Ishikawa (cell line): ENCODE data around the gene OXER1.

Experiments used
- CEBPB ChIP-seq: IDR thresholded peaks from 2 replicates; pipeline ENCODE4 v1.6.1; 2012
- CREB1 ChIP-seq: IDR thresholded peaks from 2 replicates; pipeline ENCODE4 v1.6.1; 2012; ENCODE audit warnings: low read depth
- EGR1 ChIP-seq: IDR thresholded peaks from 2 replicates; pipeline ENCODE4 v1.6.1; 2012
- EP300 ChIP-seq: IDR thresholded peaks from 2 replicates; pipeline ENCODE4 v1.6.1; 2012; ENCODE audit warnings: borderline replicate concordance
- FOXM1 ChIP-seq: IDR thresholded peaks from 2 replicates; pipeline ENCODE4 v1.6.1; 2012; ENCODE audit warnings: low read depth, borderline replicate concordance
- NFIC ChIP-seq: IDR thresholded peaks from 2 replicates; pipeline ENCODE4 v1.6.1; 2012
- RAD21 ChIP-seq: IDR thresholded peaks from 2 replicates; pipeline ENCODE4 v1.6.1; 2012; ENCODE audit warnings: low read depth
- TAF1 ChIP-seq: IDR thresholded peaks from 2 replicates; pipeline ENCODE4 v1.6.1; 2012; ENCODE audit warnings: low read depth, mild to moderate bottlenecking
- TCF12 ChIP-seq: IDR thresholded peaks from 2 replicates; pipeline ENCODE4 v1.6.1; 2012; ENCODE audit warnings: low read depth
- TEAD4 ChIP-seq: IDR thresholded peaks from 2 replicates; pipeline ENCODE4 v1.6.1; 2012
- YY1 ChIP-seq: IDR thresholded peaks from 2 replicates; pipeline ENCODE4 v1.6.1; 2012; ENCODE audit warnings: low read depth
- ZBTB7A ChIP-seq: IDR thresholded peaks from 2 replicates; pipeline ENCODE4 v1.6.1; 2012; ENCODE audit warnings: low read depth
- TF ChIP-seq, protein P1 (sequence below): IDR thresholded peaks from 2 replicates; pipeline ENCODE4 v1.6.1; 2012
- TF ChIP-seq, protein P2 (sequence below): IDR thresholded peaks from 2 replicates; pipeline ENCODE4 v1.6.1; 2012
- TF ChIP-seq, protein P3 (sequence below): IDR thresholded peaks from 2 replicates; pipeline ENCODE4 v1.6.1; 2012; ENCODE audit warnings: low read depth, mild to moderate bottlenecking

OXER1 gene

DNA sequence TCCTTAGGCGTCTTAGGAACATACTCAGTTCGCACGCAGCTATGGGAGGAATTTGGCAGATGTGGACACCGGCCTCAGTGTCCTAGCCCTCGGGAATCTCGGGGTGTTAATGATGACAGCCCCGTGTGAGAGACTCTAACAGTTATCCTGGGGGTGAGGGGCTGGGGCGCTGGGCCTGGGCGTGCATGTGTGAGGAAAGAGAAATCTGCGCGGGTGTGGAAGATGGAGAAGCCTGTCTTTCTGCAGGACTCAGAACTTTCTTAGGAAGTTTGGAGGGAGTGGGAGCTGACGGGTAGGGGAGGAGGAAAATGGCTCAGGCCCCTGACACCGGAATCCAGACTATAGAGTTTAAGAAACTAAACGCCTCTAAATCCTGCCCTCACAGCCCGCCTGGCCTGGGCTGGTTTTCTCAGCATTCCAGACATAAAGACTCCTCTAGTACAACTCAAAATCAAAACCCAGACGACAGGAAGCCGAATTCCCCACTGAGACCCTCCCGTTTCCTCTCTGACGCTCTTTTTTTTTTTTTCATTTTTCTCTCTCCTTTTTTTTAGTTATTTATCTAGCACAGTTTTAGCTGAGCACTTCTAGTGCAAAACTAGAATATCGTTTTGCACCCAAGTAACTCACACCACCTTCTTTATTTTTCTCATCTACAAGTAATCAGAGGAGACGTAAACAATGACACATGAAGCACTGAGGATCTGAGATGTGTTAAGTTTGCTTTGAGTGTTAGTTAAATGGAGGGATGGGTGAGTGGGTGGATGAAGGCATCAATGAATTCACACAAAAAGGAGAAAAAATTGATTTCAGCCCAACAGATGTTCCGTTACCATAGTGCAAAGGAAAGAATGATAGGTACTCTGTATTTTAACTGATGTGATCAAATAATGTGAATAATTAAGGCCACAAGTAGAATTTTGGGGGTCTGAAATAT lies 29.7 kb upstream of the OXER1 start:
- no peak for TF ChIP-seq YY1
- TF ChIP-seq TEAD4 = no peak
- no peak for TF ChIP-seq EGR1

DNA sequence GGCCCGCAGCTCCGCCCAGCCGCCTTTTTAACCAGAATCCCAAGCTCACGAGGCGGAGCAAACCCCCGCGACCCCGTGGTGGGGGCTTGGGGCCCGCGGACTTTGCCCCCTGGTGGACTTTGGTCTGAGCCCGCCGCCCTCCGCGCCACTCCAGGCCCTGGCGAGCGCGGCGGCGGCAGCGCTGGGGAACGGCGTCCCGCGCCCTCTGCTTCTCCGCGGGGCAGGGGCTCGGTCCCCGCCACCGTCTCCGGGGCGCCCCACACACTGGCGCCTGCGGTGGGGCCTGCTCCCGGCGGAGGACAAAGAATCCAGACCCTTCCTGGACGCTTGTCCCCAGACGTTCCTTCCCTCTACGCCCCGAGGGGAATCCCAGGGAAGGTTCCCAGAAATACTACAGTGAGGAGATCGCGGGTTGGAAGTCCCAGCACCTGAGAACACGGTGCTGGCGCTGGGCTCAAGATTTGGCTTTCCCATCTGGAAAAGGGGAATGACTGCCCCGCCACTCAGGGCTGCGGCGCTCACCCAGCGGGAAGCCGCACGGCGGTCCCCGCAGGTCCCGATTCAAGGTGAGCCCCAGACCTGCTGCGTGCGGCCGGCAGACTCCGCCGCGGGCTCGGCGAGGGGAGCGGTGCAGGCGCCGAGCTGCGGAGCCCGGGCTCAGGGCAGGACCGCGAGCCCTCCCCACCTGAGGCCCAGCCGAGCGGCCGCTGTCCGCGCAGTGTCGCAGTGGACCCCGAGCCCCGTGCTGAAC lies 28.8 kb upstream of the OXER1 start, which contains the start of gene HAAO:
Gene HAAO, minus strand, starts transcription at position 1 of the 751 bp plus-strand sequence. CDS start 47 bp downstream, outside the sequence.
- TF ChIP-seq CREB1 (no peak), ZBTB7A (no peak), RAD21 (no peak), FOXM1 (no peak), YY1 (no peak), TAF1 (no peak)
- TF ChIP-seq, protein P1, sequence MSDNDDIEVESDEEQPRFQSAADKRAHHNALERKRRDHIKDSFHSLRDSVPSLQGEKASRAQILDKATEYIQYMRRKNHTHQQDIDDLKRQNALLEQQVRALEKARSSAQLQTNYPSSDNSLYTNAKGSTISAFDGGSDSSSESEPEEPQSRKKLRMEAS = no peak
- TF ChIP-seq, protein P2, sequence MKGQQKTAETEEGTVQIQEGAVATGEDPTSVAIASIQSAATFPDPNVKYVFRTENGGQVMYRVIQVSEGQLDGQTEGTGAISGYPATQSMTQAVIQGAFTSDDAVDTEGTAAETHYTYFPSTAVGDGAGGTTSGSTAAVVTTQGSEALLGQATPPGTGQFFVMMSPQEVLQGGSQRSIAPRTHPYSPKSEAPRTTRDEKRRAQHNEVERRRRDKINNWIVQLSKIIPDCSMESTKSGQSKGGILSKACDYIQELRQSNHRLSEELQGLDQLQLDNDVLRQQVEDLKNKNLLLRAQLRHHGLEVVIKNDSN = no peak

DNA sequence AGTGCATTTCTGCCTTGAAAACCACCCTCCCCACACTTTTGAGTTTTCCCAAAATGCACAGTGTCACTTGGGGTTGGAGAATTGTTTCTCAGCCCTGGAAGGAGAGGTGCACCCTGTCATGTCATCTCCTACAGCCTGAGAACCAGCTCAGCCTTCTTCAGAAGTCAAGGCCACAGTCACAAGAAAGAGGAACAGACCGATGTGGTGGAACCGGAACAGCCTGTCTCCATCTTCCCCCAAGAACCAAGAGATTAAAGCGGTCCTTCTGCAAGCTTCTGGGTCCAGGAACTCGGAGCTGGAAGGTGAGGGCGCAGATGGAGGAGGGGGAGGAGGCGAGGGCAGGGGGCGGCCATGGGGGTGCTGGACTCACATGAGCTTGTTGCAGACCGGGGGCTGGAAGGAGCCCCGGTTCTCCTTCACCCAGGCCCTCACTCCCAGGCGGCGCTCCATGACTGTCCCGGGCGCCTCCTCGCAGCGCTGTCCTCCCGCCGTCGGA lies 28.2 kb upstream of the OXER1 start:
- TF ChIP-seq RAD21 (no peak), EP300 (no peak), CEBPB (no peak)

DNA sequence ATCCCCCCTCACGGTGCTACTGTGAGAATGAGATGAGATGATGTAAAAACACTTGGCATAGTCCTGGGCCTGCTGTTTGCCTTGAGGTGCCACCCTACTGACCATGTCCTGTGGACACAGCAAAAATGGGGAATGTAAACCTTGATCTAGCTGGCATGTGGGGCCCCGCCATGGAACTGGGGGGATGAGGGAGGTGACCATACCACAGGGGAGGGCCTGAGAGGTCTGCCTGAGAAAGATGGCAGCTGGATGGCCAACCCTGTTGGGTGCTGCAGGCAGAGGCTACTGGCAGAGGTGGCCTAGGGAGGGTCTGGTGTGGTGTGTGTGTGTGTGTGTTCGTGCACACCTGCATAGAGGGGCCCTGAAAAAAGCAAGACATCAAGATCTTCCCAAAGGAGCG lies 27.7 kb upstream of the OXER1 start:
- TF ChIP-seq, protein P3, sequence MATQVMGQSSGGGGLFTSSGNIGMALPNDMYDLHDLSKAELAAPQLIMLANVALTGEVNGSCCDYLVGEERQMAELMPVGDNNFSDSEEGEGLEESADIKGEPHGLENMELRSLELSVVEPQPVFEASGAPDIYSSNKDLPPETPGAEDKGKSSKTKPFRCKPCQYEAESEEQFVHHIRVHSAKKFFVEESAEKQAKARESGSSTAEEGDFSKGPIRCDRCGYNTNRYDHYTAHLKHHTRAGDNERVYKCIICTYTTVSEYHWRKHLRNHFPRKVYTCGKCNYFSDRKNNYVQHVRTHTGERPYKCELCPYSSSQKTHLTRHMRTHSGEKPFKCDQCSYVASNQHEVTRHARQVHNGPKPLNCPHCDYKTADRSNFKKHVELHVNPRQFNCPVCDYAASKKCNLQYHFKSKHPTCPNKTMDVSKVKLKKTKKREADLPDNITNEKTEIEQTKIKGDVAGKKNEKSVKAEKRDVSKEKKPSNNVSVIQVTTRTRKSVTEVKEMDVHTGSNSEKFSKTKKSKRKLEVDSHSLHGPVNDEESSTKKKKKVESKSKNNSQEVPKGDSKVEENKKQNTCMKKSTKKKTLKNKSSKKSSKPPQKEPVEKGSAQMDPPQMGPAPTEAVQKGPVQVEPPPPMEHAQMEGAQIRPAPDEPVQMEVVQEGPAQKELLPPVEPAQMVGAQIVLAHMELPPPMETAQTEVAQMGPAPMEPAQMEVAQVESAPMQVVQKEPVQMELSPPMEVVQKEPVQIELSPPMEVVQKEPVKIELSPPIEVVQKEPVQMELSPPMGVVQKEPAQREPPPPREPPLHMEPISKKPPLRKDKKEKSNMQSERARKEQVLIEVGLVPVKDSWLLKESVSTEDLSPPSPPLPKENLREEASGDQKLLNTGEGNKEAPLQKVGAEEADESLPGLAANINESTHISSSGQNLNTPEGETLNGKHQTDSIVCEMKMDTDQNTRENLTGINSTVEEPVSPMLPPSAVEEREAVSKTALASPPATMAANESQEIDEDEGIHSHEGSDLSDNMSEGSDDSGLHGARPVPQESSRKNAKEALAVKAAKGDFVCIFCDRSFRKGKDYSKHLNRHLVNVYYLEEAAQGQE = no peak
- TF ChIP-seq CEBPB (no peak), TAF1 (no peak), EP300 (no peak), TCF12 (no peak), ZBTB7A (no peak), FOXM1 (no peak), NFIC (no peak), EGR1 (no peak), YY1 (no peak), RAD21 (no peak), TEAD4 (no peak)
- TF ChIP-seq, protein P1 = no peak
- TF ChIP-seq, protein P2 = no peak

DNA sequence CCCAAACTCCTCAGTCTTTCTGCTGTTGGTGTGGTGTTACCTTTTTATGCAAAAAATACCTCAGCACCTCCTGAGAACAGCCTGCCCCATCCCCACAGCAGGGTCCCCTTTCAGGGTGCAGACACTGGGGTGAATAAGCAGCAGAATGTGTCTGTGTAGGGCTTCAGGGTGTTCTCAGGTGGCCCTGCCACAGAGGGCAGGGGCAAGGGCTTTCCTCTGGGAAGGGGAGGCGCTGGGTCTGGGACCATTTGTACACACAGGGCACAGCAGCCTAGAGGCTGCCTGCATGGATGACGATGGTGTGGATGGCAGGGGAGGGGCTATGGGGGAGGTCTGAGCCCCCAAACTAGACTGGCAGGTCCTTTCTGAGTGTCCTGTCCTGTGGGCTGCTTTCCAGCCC lies 25.8 kb upstream of the OXER1 start:
- TF ChIP-seq, protein P2 = no peak
- no peak for TF ChIP-seq TAF1
- no peak for TF ChIP-seq TEAD4
- TF ChIP-seq RAD21 = no peak
- TF ChIP-seq, protein P3 = no peak
- TF ChIP-seq FOXM1 = no peak
